ENCODE measurements around the gene ITPR3.

Gene ITPR3

DNA sequence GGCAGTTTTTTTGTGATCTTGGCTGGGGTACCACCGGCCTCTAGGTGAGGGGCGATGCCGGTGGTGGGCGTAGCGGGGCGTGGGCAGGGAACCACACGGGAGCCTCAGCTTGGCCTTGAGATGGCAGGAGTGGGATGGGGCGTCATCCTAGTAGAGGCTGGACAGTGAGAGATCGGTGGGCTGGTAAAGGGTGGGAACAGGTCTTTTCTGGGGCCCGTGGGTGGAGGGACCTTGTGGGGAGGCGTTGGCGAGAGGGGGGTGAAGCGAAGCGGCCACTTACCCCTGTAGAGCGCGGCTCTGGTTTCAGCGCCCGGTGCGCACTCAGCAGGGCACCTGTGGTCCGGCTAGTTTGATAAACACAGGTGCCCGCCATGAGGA lies 12.0 kb downstream of the ITPR3 start:
- Mint-ChIP-seq H3K27ac (peak overlapping the region; percentile 94), H3K27me3 (ENCODE audit: low read depth) (peaks cover 3% of the 10 kb centered on the region), H3K4me1 (ENCODE audit: low read depth) (peaks cover 43% of the 10 kb centered on the region), H3K9me3 (no peaks in the 10 kb centered on the region), H3K36me3 (ENCODE audit: low read depth) (peaks cover 18% of the 10 kb centered on the region), H3K4me3 (peak overlapping the region; percentile 85)

DNA sequence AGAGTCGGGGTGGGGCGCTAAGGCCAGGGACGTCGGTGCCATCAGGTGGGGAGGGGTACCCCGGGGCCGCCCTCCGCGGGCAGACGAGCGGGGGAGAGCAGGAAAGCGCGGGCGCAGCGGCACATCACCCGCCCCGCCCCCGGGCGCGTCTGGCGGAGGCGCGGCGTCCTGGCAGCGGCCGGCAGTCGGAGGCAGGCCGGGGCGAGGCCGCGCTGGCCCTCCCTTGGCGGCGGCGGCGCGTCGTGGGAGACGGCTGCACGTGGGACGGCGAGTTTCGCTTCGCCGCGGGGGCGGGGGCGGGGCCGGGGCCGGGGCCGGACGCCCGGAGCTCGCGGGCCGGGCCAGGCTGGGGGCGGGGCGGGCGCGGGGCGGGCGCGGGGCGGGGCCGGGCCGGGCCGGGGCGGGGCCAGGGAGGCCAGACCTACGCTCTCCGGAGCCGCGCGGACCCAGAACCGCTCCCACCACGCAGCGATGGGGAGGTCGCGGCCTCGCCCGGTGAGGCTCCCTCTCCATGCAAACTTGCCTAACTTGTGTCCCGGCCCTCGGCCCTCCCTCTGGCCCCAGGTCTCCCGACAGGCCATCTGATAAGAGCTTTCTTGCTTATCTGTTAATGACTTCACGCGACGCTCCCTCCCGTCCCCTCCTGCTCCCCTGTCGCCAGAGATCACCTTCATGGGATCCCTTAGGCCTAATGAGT lies 12.5 kb downstream of the ITPR3 start:
- Mint-ChIP-seq H3K4me1 (ENCODE audit: low read depth) (peaks cover 40% of the 10 kb centered on the region), H3K27ac (peak overlapping the region; percentile 94), H3K27me3 (ENCODE audit: low read depth) (peaks cover 3% of the 10 kb centered on the region), H3K4me3 (peak overlapping the region; percentile 85), H3K36me3 (ENCODE audit: low read depth) (peaks cover 18% of the 10 kb centered on the region), H3K9me3 (no peaks in the 10 kb centered on the region)

- peaks cover 3% of the 10 kb centered on the region for H3K27me3 Mint-ChIP-seq (ENCODE audit: low read depth)
- peaks cover 40% of the 10 kb centered on the region for H3K4me1 Mint-ChIP-seq (ENCODE audit: low read depth)
- H3K9me3 Mint-ChIP-seq = no peaks in the 10 kb centered on the region
- peak overlapping the region; percentile 82 for H3K4me3 Mint-ChIP-seq
- H3K27ac Mint-ChIP-seq = peak overlapping the region; percentile 65
- peaks cover 18% of the 10 kb centered on the region for H3K36me3 Mint-ChIP-seq (ENCODE audit: low read depth)
Observed at GRCh38 chr6:33634161-33634727, 13.1 kb downstream of the ITPR3 start.

DNA sequence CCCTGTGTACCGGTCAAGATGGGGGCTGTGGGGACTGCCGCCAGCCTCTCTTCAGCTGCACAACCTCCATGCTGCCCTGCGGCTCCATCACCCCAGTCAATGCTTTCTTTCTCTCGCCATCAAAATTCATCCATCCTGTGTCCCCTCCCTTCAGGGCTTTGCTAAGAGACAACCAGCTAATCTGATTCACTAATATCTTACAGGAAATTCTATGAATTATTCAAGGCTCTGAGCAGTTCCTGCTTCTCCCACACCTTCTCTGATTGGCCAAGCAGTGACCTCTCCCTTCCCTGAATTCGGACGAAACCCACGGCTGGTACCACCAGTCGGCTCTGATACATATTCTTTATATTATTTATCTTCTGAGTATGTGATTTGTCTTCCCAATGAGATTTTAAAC lies 13.8 kb downstream of the ITPR3 start:
- Mint-ChIP-seq H3K4me1 (ENCODE audit: low read depth) (peaks cover 40% of the 10 kb centered on the region), H3K36me3 (ENCODE audit: low read depth) (peaks cover 20% of the 10 kb centered on the region), H3K4me3 (peak overlapping the region; percentile 43), H3K27ac (peak overlapping the region; percentile 12), H3K9me3 (no peaks in the 10 kb centered on the region), H3K27me3 (ENCODE audit: low read depth) (peaks cover 3% of the 10 kb centered on the region)

- Mint-ChIP-seq H3K4me3 (no peak overlapping the region), H3K27ac (no peak overlapping the region), H3K4me1 (ENCODE audit: low read depth) (peaks cover 34% of the 10 kb centered on the region), H3K36me3 (ENCODE audit: low read depth) (peaks cover 17% of the 10 kb centered on the region), H3K27me3 (ENCODE audit: low read depth) (peaks cover 3% of the 10 kb centered on the region), H3K9me3 (no peaks in the 10 kb centered on the region)
Observed at GRCh38 chr6:33636655-33637054, 15.5 kb downstream of the ITPR3 start.

DNA sequence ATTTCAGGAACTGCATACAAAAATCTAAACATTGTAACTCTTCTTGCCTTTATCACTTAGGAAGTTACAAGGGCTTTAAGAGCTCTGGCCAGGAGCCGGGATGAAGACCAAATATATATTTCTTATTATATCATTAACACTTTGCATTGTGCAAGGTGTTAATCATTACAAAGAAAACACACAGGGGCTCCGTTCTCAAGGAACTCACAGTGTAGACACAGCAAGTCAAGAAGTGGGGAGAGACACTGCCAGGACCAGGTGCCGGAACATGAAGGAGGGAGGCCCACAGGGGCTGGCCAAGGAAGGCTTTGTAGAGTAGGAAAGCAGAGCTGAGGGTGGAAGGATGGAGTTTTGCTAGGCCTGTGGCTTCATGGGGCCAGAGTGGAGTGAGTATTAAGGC lies 17.4 kb downstream of the ITPR3 start:
- no peaks in the 10 kb centered on the region for H3K27me3 Mint-ChIP-seq (ENCODE audit: low read depth)
- H3K9me3 Mint-ChIP-seq = no peaks in the 10 kb centered on the region
- H3K36me3 Mint-ChIP-seq (ENCODE audit: low read depth) = peaks cover 10% of the 10 kb centered on the region
- H3K27ac Mint-ChIP-seq = no peak overlapping the region
- peaks cover 24% of the 10 kb centered on the region for H3K4me1 Mint-ChIP-seq (ENCODE audit: low read depth)
- no peak overlapping the region for H3K4me3 Mint-ChIP-seq

DNA sequence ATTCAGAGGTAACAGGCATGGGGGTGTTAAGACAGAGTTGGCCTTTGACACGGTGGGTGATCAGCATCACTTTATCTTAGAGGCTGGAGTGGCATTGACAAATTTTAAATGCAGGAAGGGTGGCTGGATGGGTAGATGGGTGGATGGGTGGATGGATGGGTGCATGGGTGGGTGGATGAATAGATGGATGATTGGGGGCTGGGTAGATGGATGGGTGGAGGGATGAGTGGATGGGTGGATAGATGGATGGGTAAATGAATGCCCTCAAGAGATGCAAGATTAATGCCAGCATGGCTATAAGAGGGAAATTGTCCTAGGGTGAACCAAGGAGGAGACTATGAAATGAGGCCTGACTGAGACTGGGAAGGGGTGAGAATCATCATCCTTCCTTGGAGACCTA lies 18.4 kb downstream of the ITPR3 start:
- Mint-ChIP-seq H3K9me3 (no peaks in the 10 kb centered on the region), H3K27me3 (ENCODE audit: low read depth) (no peaks in the 10 kb centered on the region), H3K36me3 (ENCODE audit: low read depth) (peaks cover 8% of the 10 kb centered on the region), H3K27ac (peak overlapping the region; percentile 28), H3K4me1 (ENCODE audit: low read depth) (peaks cover 20% of the 10 kb centered on the region), H3K4me3 (no peak overlapping the region)

GRCh38 chr6:33640361-33640760 lies 19.2 kb downstream of the ITPR3 start:
- Mint-ChIP-seq H3K27me3 (ENCODE audit: low read depth) (no peaks in the 10 kb centered on the region), H3K4me1 (ENCODE audit: low read depth) (peaks cover 15% of the 10 kb centered on the region), H3K36me3 (ENCODE audit: low read depth) (peaks cover 4% of the 10 kb centered on the region), H3K27ac (no peak overlapping the region), H3K4me3 (no peak overlapping the region), H3K9me3 (no peaks in the 10 kb centered on the region)

- peaks cover 3% of the 10 kb centered on the region for H3K36me3 Mint-ChIP-seq (ENCODE audit: low read depth)
- H3K9me3 Mint-ChIP-seq = no peaks in the 10 kb centered on the region
- H3K4me3 Mint-ChIP-seq = no peak overlapping the region
- H3K27me3 Mint-ChIP-seq (ENCODE audit: low read depth) = no peaks in the 10 kb centered on the region
- H3K4me1 Mint-ChIP-seq (ENCODE audit: low read depth) = peaks cover 14% of the 10 kb centered on the region
- no peak overlapping the region for H3K27ac Mint-ChIP-seq
Observed at GRCh38 chr6:33641144-33641543, 20.0 kb downstream of the ITPR3 start.

- Mint-ChIP-seq H3K4me1 (ENCODE audit: low read depth) (peaks cover 12% of the 10 kb centered on the region), H3K27ac (no peak overlapping the region), H3K27me3 (ENCODE audit: low read depth) (no peaks in the 10 kb centered on the region), H3K9me3 (no peaks in the 10 kb centered on the region), H3K36me3 (ENCODE audit: low read depth) (peaks cover 3% of the 10 kb centered on the region), H3K4me3 (no peak overlapping the region)
Observed at GRCh38 chr6:33641602-33642001, 20.5 kb downstream of the ITPR3 start.

- Mint-ChIP-seq H3K4me3 (no peak overlapping the region), H3K27me3 (ENCODE audit: low read depth) (no peaks in the 10 kb centered on the region), H3K9me3 (no peaks in the 10 kb centered on the region), H3K36me3 (ENCODE audit: low read depth) (peaks cover 3% of the 10 kb centered on the region), H3K4me1 (ENCODE audit: low read depth) (peaks cover 13% of the 10 kb centered on the region), H3K27ac (no peak overlapping the region)
Observed at GRCh38 chr6:33642897-33643296, 21.8 kb downstream of the ITPR3 start.

DNA sequence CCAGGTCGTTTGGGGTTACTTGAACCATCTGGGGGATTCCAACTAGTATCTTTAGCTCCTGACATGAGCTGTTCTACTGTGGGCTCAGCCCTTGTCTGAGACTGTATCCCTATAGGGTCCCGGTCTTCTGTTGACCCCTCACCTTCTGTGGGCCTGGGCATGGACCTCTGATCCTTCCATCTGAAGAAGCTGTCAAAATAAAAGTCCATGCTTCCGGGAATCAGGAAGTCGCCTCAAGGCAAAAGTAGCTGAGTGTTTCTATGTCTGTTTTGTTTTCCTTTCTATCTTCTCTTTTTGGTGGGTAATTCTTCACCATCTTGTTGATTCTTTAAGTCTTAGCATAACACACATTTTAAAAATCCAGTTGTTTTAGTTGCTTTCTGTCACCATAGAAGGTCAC lies 30.3 kb downstream of the ITPR3 start:
- H3K9me3 Mint-ChIP-seq = no peaks in the 10 kb centered on the region
- H3K4me3 Mint-ChIP-seq = no peak overlapping the region
- H3K27ac Mint-ChIP-seq = peak overlapping the region; percentile 43

DNA sequence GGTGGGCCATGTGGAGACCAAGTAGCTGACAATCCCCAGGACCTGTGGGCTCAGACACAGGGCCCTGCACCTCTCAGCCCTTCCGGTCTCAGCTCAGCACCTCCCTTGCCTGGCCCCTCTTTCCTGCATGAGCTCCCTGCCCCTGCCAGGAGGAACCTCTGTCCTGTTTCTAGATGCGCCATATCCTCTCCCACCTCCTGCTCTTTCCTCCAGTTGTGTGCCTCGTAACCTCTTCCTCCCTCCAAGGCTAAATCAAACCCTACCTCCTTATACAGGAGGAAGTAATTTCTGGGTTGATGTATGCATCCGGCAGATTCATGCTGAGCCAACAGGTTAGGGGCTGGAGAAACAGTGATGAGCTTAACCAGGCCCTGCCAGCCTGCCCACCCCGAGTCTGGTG lies 30.9 kb downstream of the ITPR3 start:
- Mint-ChIP-seq H3K9me3 (no peaks in the 10 kb centered on the region), H3K36me3 (ENCODE audit: low read depth) (peaks cover 9% of the 10 kb centered on the region), H3K4me3 (no peak overlapping the region), H3K27ac (peak overlapping the region; percentile 68), H3K4me1 (ENCODE audit: low read depth) (peaks cover 5% of the 10 kb centered on the region), H3K27me3 (ENCODE audit: low read depth) (no peaks in the 10 kb centered on the region)

More for the DNA sequence above, 30.3 kb downstream of the ITPR3 start:
- H3K36me3 Mint-ChIP-seq (ENCODE audit: low read depth) = peaks cover 9% of the 10 kb centered on the region
- no peaks in the 10 kb centered on the region for H3K27me3 Mint-ChIP-seq (ENCODE audit: low read depth)
- H3K4me1 Mint-ChIP-seq (ENCODE audit: low read depth) = peaks cover 6% of the 10 kb centered on the region

DNA sequence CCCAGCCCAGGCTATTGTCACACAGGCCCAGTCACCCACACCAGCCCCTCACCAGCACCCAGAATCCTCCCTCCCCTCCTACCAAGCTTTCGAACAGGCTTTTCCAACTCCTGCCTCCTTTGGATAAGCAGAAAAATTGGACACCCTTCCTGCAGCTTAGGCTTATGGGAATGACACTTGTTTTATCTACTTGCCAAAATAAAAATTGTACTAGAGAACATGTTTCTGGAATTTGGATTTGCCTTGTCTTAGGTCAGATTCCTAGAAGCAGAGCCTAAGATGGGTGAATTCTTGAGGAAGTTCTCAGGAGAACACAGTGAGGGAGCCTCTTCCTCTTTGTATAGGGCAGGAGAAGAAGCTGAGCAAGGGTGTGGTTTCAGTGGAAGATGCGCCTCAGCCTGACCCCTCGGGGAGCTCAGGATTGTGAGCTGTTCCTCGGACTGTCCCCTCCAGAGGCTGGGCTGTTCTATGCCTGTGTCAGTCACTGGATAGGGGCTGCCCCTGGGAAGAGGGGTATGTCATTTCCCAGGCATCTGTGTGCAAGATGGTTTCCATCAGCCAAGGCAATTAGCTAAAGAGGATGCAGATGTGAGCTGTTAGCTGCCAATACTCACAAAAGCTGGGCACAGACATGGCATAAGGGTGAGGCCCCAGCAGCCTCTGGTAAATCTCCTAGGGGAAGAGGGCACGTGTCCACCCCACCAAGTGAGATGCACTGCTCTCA lies 33.9 kb downstream of the ITPR3 start:
- Mint-ChIP-seq H3K27me3 (ENCODE audit: low read depth) (no peaks in the 10 kb centered on the region), H3K4me3 (no peak overlapping the region), H3K4me1 (ENCODE audit: low read depth) (no peaks in the 10 kb centered on the region), H3K27ac (peak overlapping the region; percentile 57), H3K9me3 (no peaks in the 10 kb centered on the region), H3K36me3 (ENCODE audit: low read depth) (peaks cover 7% of the 10 kb centered on the region)

DNA sequence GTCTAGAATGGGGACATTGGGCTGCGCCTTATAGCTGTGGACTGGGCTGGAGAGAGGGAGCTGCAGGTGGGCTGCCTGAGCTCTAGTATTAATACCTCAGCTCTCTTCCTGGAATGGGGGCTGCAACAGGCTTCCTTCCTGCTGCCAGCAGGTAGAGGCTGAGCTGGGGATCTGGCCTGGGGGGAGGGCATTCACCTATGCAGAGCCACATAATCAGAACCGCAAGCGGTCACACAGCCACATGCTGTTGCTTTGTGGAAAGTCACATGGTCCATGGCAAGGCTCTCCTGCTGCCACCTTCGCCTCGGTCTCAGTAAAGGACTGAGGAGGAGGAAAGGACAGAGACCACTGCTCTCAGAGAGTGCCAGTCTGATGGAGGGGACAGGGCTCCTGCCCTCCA lies 35.7 kb downstream of the ITPR3 start:
- H3K36me3 Mint-ChIP-seq (ENCODE audit: low read depth) = peaks cover 2% of the 10 kb centered on the region
- H3K27ac Mint-ChIP-seq = no peak overlapping the region
- H3K27me3 Mint-ChIP-seq (ENCODE audit: low read depth) = no peaks in the 10 kb centered on the region
- no peak overlapping the region for H3K4me3 Mint-ChIP-seq
- no peaks in the 10 kb centered on the region for H3K9me3 Mint-ChIP-seq
- no peaks in the 10 kb centered on the region for H3K4me1 Mint-ChIP-seq (ENCODE audit: low read depth)
